HEK293T (cell line): ENCODE measurements around the gene GNG10.

Experiments used
- CTCF ChIA-PET: fragments of 350-600 bp; formaldehyde crosslinking; extraction: SDS; loops from one replicate; lab custom pipeline; 2021; ENCODE audit warnings: antibody characterized with exemption, inconsistent platforms; lab: Yijun Ruan, JAX
- POLR2A ChIA-PET: fragments of 350-600 bp; formaldehyde crosslinking; extraction: SDS; loops from one replicate; lab custom pipeline; 2020; ENCODE audit warnings: antibody characterized with exemption, inconsistent platforms; lab: Yijun Ruan, JAX
- DNase-seq: peaks from one replicate; pipeline ENCODE4 v3.0.0; 2012; ENCODE audit warnings: mixed read lengths; ENCODE audit errors: extremely low spot score
- ARNT ChIP-seq: fragments of 450-650 bp; IDR thresholded peaks from 2 replicates; pipeline ENCODE4 v1.6.1; 2017; ENCODE audit warnings: mild to moderate bottlenecking
- BHLHE40 ChIP-seq: fragments of 450-650 bp; IDR thresholded peaks from 2 replicates; pipeline ENCODE4 v1.6.1; 2016; ENCODE audit warnings: mild to moderate bottlenecking, moderate library complexity, borderline replicate concordance
- CTBP1 ChIP-seq: fragments of 450-650 bp; IDR thresholded peaks from 2 replicates; pipeline ENCODE4 v1.6.1; 2016; ENCODE audit warnings: borderline replicate concordance
- ELF4 ChIP-seq: fragments of 450-650 bp; IDR thresholded peaks from 2 replicates; pipeline ENCODE4 v1.6.1; 2017; ENCODE audit warnings: antibody characterized with exemption
- FOXA1 ChIP-seq: fragments of 450-650 bp; IDR thresholded peaks from 2 replicates; pipeline ENCODE4 v1.6.1; 2016; ENCODE audit warnings: mild to moderate bottlenecking
- FOXK2 ChIP-seq: fragments of 450-650 bp; IDR thresholded peaks from 2 replicates; pipeline ENCODE4 v1.6.1; 2016; ENCODE audit warnings: mild to moderate bottlenecking
- FOXM1 ChIP-seq: fragments of 450-650 bp; IDR thresholded peaks from 2 replicates; pipeline ENCODE4 v1.6.1; 2017; ENCODE audit warnings: mild to moderate bottlenecking, borderline replicate concordance
- HDGF ChIP-seq: fragments of 450-650 bp; IDR thresholded peaks from 2 replicates; pipeline ENCODE4 v1.6.1; 2017; ENCODE audit warnings: antibody characterized with exemption, borderline replicate concordance
- L3MBTL2 ChIP-seq: fragments of 450-650 bp; conservative IDR thresholded peaks from 2 replicates; pipeline ENCODE4 v1.6.1; 2016; ENCODE audit warnings: mild to moderate bottlenecking
- LEF1 ChIP-seq: fragments of 450-650 bp; IDR thresholded peaks from 2 replicates; pipeline ENCODE4 v1.6.1; 2017; ENCODE audit warnings: mild to moderate bottlenecking, borderline replicate concordance
- NFRKB ChIP-seq: fragments of 450-650 bp; IDR thresholded peaks from 2 replicates; pipeline ENCODE4 v1.6.1; 2016; ENCODE audit warnings: mild to moderate bottlenecking, moderate library complexity
- PKNOX1 ChIP-seq: fragments of 450-650 bp; IDR thresholded peaks from 2 replicates; pipeline ENCODE4 v1.6.1; 2016
- SP1 ChIP-seq: fragments of 450-650 bp; IDR thresholded peaks from 2 replicates; pipeline ENCODE4 v1.6.1; 2017
- SUZ12 ChIP-seq: fragments of 450-650 bp; IDR thresholded peaks from 2 replicates; pipeline ENCODE4 v1.6.1; 2016; ENCODE audit warnings: mild to moderate bottlenecking
- TARDBP ChIP-seq: fragments of 450-650 bp; IDR thresholded peaks from 2 replicates; pipeline ENCODE4 v1.6.1; 2016
- ZNF384 ChIP-seq: fragments of 450-650 bp; IDR thresholded peaks from 2 replicates; pipeline ENCODE4 v1.6.1; 2016

GNG10 gene

GRCh38 chr9:111704503-111704902 is 43.1 kb downstream of the GNG10 start:
- DNase-seq: no peak
- ChIA-PET POLR2A (no interaction called here), CTCF (no interaction called here)
- TF ChIP-seq SP1 (no peak), BHLHE40 (no peak), FOXK2 (no peak), ARNT (no peak), FOXA1 (no peak), HDGF (no peak), TARDBP (no peak), L3MBTL2 (no peak), NFRKB (no peak)

DNA sequence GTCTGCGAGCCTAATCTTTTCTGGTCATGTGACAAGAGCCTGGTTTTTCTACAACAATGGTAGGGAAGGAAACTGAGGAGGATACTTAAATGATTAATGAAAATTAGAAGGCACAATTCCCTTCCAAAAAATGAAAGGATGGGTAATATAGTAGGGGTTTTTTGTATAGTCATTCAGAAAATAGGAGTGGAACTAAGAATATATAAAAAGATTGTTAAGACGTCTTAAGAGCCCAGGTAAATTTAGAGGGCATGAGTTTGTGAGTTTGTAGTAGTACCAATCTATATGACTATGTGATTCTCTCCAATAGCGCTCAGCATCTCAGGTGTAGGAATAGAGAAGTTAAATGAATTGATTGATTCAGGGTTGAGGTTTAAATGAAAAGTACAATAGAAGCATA is 50.1 kb downstream of the GNG10 start:
- POLR2A ChIA-PET: no interaction called here
- CTCF ChIA-PET: no interaction called here
- no peak for DNase-seq
- TF ChIP-seq CTBP1 (no peak), ELF4 (no peak), ARNT (no peak), TARDBP (no peak), SP1 (no peak), FOXM1 (no peak), SUZ12 (no peak), L3MBTL2 (no peak), LEF1 (no peak), FOXA1 (no peak), BHLHE40 (no peak), NFRKB (no peak), PKNOX1 (no peak), ZNF384 (no peak), HDGF (no peak), FOXK2 (no peak)

- POLR2A ChIA-PET: no interaction called here
These were observed 51.0 kb downstream of the GNG10 start for GRCh38 chr9:111712369-111712768.

DNA sequence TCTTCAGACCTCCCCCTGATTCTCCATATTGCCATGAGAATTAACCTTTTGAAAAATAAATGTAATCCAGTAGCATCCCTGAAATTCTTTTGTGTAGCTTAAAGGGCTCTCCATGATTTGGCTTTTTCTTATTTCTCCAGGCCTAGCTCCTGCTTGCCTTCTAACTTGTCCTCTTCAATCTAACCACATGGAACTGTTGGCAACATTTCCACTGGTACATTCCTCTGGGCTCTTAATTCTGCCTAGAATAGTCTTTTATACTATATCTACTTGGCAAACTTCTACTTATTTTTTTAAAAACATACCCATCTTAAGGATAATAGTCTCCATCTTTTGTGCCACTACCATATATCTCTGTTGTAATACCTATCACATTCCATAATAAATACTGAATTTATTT is 54.1 kb downstream of the GNG10 start:
- CTCF ChIA-PET: no interaction called here
- TF ChIP-seq ZNF384 (no peak), SUZ12 (no peak), PKNOX1 (no peak), L3MBTL2 (no peak), TARDBP (no peak), HDGF (no peak), BHLHE40 (no peak), FOXM1 (no peak), ELF4 (no peak), LEF1 (no peak), FOXK2 (no peak), CTBP1 (no peak), SP1 (no peak), NFRKB (no peak), ARNT (no peak), FOXA1 (no peak)
- POLR2A ChIA-PET: no interaction called here
- no peak for DNase-seq

More at GRCh38 chr9:111712369-111712768, 51.0 kb downstream of the GNG10 start:
- CTCF ChIA-PET: no interaction called here
- DNase-seq: no peak
- TF ChIP-seq FOXA1 (no peak), FOXK2 (no peak), NFRKB (no peak), TARDBP (no peak), LEF1 (no peak), FOXM1 (no peak), HDGF (no peak), SUZ12 (no peak), SP1 (no peak), ELF4 (no peak), PKNOX1 (no peak), CTBP1 (no peak), ARNT (no peak), L3MBTL2 (no peak), BHLHE40 (no peak), ZNF384 (no peak)

- DNase-seq: no peak
- CTCF ChIA-PET: no interaction called here
- no peak for TF ChIP-seq ARNT
- no peak for TF ChIP-seq ZNF384
- TF ChIP-seq FOXM1: no peak
- TF ChIP-seq HDGF: no peak
- no peak for TF ChIP-seq ELF4
- no peak for TF ChIP-seq FOXA1
- no peak for TF ChIP-seq SP1
- POLR2A ChIA-PET: no interaction called here
These were observed 58.1 kb downstream of the GNG10 start for GRCh38 chr9:111719541-111719940.
